ENCODE data around the gene PADI6. TPM values are rescaled to one million over a fixed set of nuclear protein-coding genes. Genes with fewer than 3 reads are reported as not detected.

Gene PADI6
- total RNA-seq, 1 experiment from 2014 or later, result not detected

- TSS peak; percentile 81 for BruUV-seq (replicated peaks)
- H3K4me1 Mint-ChIP-seq (ENCODE audit: insufficient read depth, unreplicated experiment), result peaks cover 35% of the 10 kb centered on the region
- intact Hi-C loops (cut with micrococcal nuclease), result no loop called here
- ChIA-PET POLR2A (interaction anchor here (0.6 to 8.0 kb wide), 16 partner anchors 12 to 1770 kb away, joined by 3 to 114 read pairs (median 6); no protein-coding TSS in a partner anchor), CTCF (interaction anchor here (0.6 to 1.6 kb wide), 12 partner anchors 10 to 493 kb away, joined by 3 to 8 read pairs (median 4); no protein-coding TSS in a partner anchor)
- no peaks in the 10 kb centered on the region for H3K27me3 Mint-ChIP-seq (ENCODE audit: insufficient read depth, unreplicated experiment)
- peak overlapping the region; percentile 93 for H3K4me3 Mint-ChIP-seq (ENCODE audit: unreplicated experiment)
- peak overlapping the region; percentile 89 for H3K27ac Mint-ChIP-seq (ENCODE audit: low read depth, unreplicated experiment)
- peaks cover 23% of the 10 kb centered on the region for H3K36me3 Mint-ChIP-seq (ENCODE audit: insufficient read depth, unreplicated experiment)
- no peak for TF ChIP-seq CTCF (IDR thresholded peaks at IDR 0.05; ENCODE audit: unreplicated experiment)
- DNase-seq (ENCODE audit: unreplicated experiment), result no peak
- H3K9me3 Mint-ChIP-seq (ENCODE audit: unreplicated experiment), result no peaks in the 10 kb centered on the region
These were observed 68.3 kb downstream of the PADI6 start for GRCh38 chr1:17440074-17440826.

DNA sequence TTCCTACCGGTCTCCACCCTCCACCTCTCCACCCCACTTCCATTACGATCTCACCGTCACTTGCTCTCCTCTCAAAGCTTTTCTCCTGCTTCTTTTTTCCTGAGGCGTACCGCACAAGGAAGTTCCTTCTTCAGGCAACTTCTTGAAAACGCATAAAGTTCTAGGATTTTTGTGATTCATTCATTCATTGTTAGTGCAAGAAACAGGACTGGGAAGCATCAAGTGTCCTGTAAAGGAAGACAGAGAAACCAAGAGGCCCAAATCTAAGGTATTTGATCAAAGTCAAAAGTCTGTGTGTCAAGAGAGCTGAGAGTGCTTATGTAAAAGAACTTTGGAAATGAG is 68.8 kb downstream of the PADI6 start:
- peaks cover 35% of the 10 kb centered on the region for H3K4me1 Mint-ChIP-seq (ENCODE audit: insufficient read depth, unreplicated experiment)
- ChIA-PET POLR2A (interaction anchor here (0.6 to 8.0 kb wide), 16 partner anchors 9 to 1770 kb away, joined by 3 to 114 read pairs (median 6); no protein-coding TSS in a partner anchor), CTCF (interaction anchor here (0.7 to 1.6 kb wide), 4 partner anchors 50 to 489 kb away, joined by 3 to 8 read pairs (median 4); no protein-coding TSS in a partner anchor)
- intact Hi-C loops (cut with micrococcal nuclease), result loop anchor here (1.0 kb wide), 1 partner anchor 54 kb away; no protein-coding TSS in a partner anchor
- peak; percentile 20 for DNase-seq (ENCODE audit: unreplicated experiment)
- no peak for TF ChIP-seq CTCF (IDR thresholded peaks at IDR 0.05; ENCODE audit: unreplicated experiment)
- no peaks in the 10 kb centered on the region for H3K27me3 Mint-ChIP-seq (ENCODE audit: insufficient read depth, unreplicated experiment)
- H3K36me3 Mint-ChIP-seq (ENCODE audit: insufficient read depth, unreplicated experiment), result peaks cover 23% of the 10 kb centered on the region
- no peaks in the 10 kb centered on the region for H3K9me3 Mint-ChIP-seq (ENCODE audit: unreplicated experiment)
- H3K4me3 Mint-ChIP-seq (ENCODE audit: unreplicated experiment), result peak overlapping the region; percentile 93
- BruUV-seq (replicated peaks), result TSS peak; percentile 87
- peak overlapping the region; percentile 89 for H3K27ac Mint-ChIP-seq (ENCODE audit: low read depth, unreplicated experiment)

GRCh38 chr1:17441265-17441992 is 69.4 kb downstream of the PADI6 start:
- H3K27me3 Mint-ChIP-seq (ENCODE audit: insufficient read depth, unreplicated experiment), result no peaks in the 10 kb centered on the region
- H3K36me3 Mint-ChIP-seq (ENCODE audit: insufficient read depth, unreplicated experiment), result peaks cover 18% of the 10 kb centered on the region
- ChIA-PET POLR2A (interaction anchor here (0.6 to 8.0 kb wide), 14 partner anchors 8 to 537 kb away, joined by 3 to 114 read pairs (median 6); no protein-coding TSS in a partner anchor), CTCF (interaction anchor here (0.6 to 2.4 kb wide), 8 partner anchors 19 to 489 kb away, joined by 3 to 8 read pairs (median 4); no protein-coding TSS in a partner anchor)
- peak overlapping the region; percentile 93 for H3K4me3 Mint-ChIP-seq (ENCODE audit: unreplicated experiment)
- H3K27ac Mint-ChIP-seq (ENCODE audit: low read depth, unreplicated experiment), result peak overlapping the region; percentile 89
- intact Hi-C loops (cut with micrococcal nuclease), result loop anchor here (1.0 kb wide), 1 partner anchor 53 kb away; no protein-coding TSS in a partner anchor
- TF ChIP-seq CTCF (IDR thresholded peaks at IDR 0.05; ENCODE audit: unreplicated experiment), result no peak
- peak; percentile 82 for DNase-seq (ENCODE audit: unreplicated experiment)
- no TSS peak for BruUV-seq (replicated peaks)
- H3K9me3 Mint-ChIP-seq (ENCODE audit: unreplicated experiment), result no peaks in the 10 kb centered on the region
- H3K4me1 Mint-ChIP-seq (ENCODE audit: insufficient read depth, unreplicated experiment), result peaks cover 33% of the 10 kb centered on the region

DNA sequence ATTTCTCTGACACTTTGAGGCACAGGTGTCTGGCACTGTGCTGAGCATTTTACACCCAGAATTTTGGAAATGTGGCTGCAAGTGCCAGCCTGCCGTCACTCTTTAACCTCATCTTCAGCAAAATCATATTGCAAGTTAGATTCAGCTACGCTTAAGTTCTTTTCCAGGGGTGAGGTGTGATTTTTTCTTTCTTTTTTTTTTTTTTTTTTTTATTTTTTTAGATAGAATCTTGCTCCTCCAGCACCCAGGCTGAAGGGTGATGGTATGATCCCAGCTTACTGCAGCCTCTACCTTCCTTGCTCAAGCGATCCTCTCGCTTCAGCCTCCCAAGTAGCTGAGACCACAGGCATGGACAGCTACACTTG is 70.0 kb downstream of the PADI6 start:
- Mint-ChIP-seq H3K4me1 (ENCODE audit: insufficient read depth, unreplicated experiment) (peaks cover 28% of the 10 kb centered on the region), H3K4me3 (ENCODE audit: unreplicated experiment) (peak overlapping the region; percentile 93), H3K27ac (ENCODE audit: low read depth, unreplicated experiment) (peak overlapping the region; percentile 89), H3K27me3 (ENCODE audit: insufficient read depth, unreplicated experiment) (no peaks in the 10 kb centered on the region), H3K36me3 (ENCODE audit: insufficient read depth, unreplicated experiment) (peaks cover 15% of the 10 kb centered on the region), H3K9me3 (ENCODE audit: unreplicated experiment) (no peaks in the 10 kb centered on the region)
- DNase-seq (ENCODE audit: unreplicated experiment), result no peak
- intact Hi-C loops (cut with micrococcal nuclease), result loop anchor here (1.0 kb wide), 1 partner anchor 52 kb away; no protein-coding TSS in a partner anchor
- POLR2A ChIA-PET, result interaction anchor here (0.6 to 8.0 kb wide), 8 partner anchors 10 to 111 kb away, joined by 3 to 114 read pairs (median 8); no protein-coding TSS in a partner anchor
- CTCF ChIA-PET, result interaction anchor here (0.6 to 2.4 kb wide), 8 partner anchors 10 to 191 kb away, joined by 3 to 8 read pairs (median 4); no protein-coding TSS in a partner anchor
- BruUV-seq (replicated peaks), result no TSS peak
- no peak for TF ChIP-seq CTCF (IDR thresholded peaks at IDR 0.05; ENCODE audit: unreplicated experiment)
